Ecto neural progenitor cell (in vitro differentiated cells): ENCODE data around the gene PLEKHG3.
"Not testable (repeated sequence)": the region's sequence is repeated elsewhere in the genome, so short reads cannot be mapped to it uniquely, and the experiment has no call there.

Experiments
- DNase-seq: peaks from one replicate; pipeline ENCODE4 v3.0.0-alpha.2; 2018; ENCODE audit warnings: low spot score

PLEKHG3 gene

DNA sequence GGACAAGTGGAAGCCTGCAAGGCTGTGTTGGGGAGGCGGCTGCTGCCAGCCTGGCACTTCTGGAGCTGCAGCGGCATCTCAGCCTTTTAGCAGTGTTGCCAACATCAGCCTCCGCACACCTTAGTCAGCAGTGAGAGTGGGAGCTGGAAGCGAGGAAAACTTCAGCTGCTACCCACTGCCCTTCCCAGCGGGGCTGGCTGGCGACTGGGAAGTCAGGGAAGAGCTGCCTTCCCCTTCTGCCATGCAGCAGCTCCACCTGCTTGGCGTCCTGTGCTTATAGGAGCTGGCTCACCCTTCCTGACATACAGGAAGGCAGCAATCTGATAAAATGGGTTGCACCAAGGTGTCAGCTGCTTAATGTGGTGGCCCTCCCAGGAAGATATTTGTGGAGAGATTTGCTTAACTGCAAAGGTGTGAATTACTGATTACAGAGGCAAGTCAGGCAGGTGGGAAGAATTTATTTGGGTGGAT lies 15.4 kb upstream of the PLEKHG3 start:
- DNase-seq = no peak

DNA sequence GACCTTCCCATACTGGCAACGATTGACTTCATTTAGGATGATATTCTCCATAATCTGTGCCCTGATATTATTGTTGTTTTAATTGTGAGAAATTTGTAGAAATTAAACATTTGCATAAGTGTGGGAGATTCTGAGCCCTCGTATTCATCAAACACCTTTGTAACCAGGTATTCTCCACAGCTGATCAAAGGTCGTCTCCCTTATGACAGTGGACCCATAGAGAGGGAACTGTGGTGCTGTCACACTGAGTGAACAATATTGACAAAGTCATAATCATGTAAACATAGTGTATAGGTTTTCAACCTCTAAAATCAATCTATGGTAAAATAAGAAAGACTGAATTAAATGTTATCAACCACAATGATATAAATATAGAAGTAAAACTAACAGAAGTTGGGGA lies 14.9 kb upstream of the PLEKHG3 start:
- DNase-seq = no peak

GRCh38 chr14:64690607-64691006 lies 13.6 kb upstream of the PLEKHG3 start:
- not testable (repeated sequence) for DNase-seq

DNA sequence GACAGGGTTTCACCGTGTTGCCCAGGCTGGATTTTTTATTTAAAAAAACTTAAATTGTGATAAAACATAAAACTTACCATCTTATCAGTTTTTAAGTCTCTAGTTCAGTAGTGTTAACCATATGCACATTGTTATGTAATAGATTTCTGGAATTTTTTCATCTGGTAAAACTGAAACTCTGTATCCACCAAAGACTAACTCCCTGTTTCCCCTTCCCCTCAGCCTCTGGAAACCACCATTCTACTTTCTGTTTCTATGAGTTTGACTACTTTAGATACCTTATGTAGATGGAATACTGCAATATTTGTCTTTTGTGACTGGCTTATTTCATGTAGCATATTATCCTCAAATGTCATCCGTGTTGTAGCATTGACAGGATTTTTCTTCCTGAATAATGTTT lies 12.8 kb upstream of the PLEKHG3 start:
- no peak for DNase-seq

DNA sequence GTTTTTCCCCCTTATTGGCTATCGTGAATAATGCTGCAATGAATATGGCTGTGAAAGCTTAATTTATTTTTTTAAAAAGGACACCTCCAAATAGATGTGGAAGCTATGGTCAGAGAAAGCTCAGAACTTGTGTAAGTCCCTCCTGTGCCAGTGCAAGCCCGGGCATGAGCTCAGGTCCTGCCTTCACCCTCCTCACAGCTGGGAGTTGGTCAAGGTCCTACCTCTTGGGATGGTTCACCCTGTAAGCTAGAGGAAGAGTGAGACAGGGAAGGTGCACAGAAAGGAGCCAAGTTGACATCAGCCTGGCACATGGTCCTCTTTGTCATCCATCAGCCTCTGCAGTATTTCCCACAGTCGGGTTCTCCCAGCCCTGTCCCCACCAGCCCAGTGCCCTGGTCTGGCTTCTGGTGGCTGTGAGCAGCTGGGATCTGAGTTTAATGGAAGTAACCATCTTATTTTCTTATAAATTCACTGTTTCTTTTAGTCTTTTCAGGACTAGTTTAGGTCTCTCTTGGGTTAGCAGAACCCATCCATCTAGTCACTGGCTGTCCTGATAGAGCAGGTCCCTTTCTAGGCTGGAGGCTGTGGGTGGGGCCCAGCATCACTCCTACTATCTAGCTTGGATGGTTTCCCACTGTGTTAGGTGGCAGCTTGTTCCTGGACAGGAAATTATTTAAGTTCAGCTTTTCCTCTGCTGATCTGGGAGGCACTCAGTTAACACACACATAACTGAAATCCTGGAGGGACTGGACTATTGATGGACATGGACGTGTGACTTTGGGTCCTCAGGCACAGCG lies 11.8 kb upstream of the PLEKHG3 start:
- DNase-seq = no peak

GRCh38 chr14:64692986-64693809 lies 11.0 kb upstream of the PLEKHG3 start:
- no peak for DNase-seq

- no peak for DNase-seq
Observed at GRCh38 chr14:64693810-64694165, 10.4 kb upstream of the PLEKHG3 start.

DNA sequence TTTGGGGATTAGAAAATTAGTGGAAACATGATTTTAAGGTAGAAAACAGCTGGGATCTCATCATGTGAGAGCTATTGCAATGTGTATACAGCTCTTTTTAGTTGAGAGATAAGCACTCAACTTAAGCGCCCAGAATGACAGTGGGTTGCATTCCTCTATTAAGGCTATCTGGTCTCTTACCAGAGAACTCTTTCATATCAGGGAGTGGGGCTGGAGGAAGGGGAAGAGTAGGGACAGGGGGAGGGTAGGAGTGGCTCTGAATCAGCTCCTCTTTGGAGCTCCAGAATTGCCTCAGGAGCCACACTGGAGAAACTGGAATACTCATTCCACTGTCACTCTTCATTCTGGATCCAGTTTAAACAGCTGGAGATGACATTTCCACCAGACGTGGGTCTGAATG lies 9.2 kb upstream of the PLEKHG3 start:
- no peak for DNase-seq

GRCh38 chr14:64696355-64696857 lies 7.8 kb upstream of the PLEKHG3 start:
- no peak for DNase-seq

GRCh38 chr14:64698903-64699302 lies 5.3 kb upstream of the PLEKHG3 start:
- no peak for DNase-seq

DNA sequence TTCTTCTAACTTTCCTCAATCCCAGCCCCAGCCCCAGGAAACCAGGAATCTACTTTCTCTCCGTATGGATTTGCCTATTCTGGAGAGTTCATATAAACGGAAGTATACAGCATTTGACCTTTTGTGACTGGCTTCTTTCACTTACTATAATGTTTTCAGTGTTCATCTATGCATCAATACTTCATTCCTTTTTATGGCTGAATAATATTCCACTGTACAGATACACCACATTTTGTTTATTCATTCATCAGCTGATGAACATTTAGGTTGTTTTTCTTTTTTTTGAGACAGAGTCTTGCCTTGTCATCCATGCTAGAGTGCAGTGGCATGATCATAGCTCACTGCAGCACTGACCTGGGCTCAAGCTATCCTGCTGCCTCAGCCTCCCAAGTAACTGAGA lies 3.9 kb upstream of the PLEKHG3 start:
- no peak for DNase-seq

DNA sequence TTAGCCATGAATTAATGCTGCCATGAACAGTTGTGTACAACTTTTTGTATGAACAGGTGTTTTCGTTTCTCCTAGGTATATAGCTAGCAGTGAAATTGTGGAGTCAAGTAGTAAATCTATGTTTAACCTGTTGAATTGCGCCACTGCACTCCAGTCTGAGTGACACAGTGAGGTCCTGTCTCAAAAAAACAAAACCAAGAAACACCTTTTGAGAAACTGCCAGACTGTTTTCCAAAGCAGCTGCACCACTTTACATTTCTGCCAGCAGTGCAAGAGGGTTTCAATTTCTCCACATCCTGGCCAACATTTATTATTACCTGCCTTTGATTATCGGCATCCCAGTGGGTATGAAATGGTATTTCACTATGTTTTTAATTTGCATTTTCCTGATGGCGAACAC lies 3.3 kb upstream of the PLEKHG3 start:
- no peak for DNase-seq

GRCh38 chr14:64701660-64702059 lies 2.6 kb upstream of the PLEKHG3 start:
- no peak for DNase-seq

DNA sequence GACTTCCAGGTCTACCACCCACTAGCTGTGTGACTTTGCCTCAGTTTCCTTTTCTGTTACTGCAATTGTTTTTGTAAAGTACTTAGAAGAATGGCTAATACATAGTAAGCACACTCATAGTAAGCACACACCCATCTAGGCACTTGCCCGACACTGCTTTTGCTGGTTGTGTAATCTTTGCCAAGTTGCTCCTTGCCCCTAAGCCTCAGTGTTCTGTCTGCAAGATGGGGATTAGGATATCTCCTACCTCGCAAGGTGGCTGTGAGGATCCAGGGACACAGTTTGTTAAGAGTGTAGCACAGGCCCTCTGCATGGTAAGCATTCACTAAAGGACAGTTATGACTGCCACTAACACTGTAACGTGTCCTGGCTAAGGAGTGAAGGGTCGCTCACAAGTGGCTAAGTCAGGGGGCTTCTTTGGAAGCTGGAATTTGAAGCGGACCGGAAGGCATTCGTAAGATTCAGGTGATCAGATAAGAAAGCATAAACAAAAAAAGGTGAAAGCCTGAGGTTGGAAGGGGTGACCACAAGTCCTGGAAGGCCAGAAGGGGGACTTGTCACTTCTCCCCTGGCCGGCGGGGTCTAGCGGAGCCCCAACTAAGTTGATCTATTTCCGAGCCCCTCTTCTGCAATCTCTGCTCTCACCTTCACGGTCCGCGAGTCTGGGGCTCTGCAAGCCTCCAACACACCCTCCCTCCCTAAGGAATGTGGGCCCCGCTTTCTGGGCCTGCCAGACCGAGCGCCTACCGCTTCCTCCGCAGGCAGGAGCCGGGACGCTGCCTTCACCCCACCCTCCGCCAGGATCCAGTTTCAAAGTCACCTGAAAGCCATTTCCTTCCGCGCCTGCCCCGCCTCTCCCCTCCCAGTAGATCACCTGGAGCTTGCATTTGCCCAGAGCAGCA lies 1.5 kb upstream of the PLEKHG3 start:
- DNase-seq = no peak

GRCh38 chr14:64703395-64704142 lies 655 bp upstream of the PLEKHG3 start:
- no peak for DNase-seq

GRCh38 chr14:64704743-64705380 lies 638 bp downstream of the PLEKHG3 start:
- no peak for DNase-seq

- no peak for DNase-seq
Observed at GRCh38 chr14:64705381-64706118, 1.3 kb downstream of the PLEKHG3 start.

DNA sequence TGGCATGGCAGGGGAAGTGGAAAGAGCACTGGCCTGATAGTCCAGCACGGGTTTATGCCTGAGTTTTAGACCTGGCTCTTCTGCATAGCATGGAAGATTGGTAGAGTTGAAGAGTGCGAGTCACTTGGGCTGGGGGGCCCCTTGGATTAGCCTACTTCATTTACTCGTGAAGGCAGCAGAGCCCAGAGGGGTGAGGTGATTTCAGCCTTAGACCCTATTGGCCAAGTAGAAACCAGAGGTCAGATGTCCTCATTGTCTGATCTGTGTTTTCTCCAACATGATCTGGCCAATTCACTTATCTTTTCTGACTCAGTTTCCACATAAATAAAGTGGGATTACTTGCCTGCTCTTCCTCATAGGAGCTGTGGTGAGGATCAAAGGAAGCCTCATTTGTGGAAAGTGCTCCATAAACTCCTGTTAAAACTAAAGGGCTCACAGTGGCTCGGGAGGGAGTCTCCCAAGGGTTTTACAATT lies 1.9 kb downstream of the PLEKHG3 start:
- DNase-seq = no peak

- peak; percentile 89 for DNase-seq
Observed at GRCh38 chr14:64706593-64707193, 2.5 kb downstream of the PLEKHG3 start.

DNA sequence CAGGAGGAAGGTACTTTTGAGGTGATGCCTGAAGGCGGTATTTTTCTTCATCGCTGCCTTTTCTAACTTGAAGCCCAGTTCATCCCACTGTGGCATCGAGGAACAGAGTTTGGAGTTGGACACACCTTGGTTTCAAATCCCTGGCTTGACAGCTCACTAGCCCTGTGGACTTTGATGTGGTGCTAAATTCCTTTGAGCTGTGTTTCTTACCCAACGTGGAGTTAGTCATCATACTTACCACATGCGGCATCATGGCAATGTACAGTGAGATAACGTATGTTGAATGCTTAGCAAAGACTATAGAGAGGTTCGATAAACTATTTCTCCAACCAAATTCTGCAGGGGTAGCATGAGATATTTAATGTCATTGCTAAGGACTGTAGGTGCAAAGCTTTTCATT lies 3.4 kb downstream of the PLEKHG3 start:
- DNase-seq = no peak
